ENCODE data around the gene CORO7.
"Not testable (repeated sequence)": the region's sequence is repeated elsewhere in the genome, so short reads cannot be mapped to it uniquely, and the experiment has no call there.

Gene CORO7

GRCh38 chr16:4354512-4355409 is 61.6 kb downstream of the CORO7 start:
- DNase-seq (ENCODE audit: low spot score), result no peak

GRCh38 chr16:4353675-4354074 is 62.7 kb downstream of the CORO7 start:
- no peak for DNase-seq (ENCODE audit: low spot score)

DNA sequence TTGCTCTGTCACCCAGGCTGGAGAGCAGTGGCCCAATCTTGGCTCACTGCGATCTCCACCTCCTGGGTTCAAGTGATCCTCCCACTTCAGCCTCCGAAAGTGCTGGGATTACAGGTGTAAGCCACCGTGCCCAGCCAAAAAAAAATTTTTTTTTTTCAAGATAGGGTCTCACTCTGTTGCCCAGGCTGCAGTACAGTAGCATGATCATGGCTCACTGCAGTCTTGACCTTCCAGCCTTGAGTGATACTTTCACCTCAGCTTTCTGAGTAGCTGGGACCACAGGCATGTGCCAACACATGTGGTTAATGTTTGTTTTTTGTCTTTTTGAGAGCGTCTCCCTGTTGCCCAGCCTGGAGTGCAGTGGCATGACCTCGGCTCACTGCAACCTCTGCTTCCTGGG is 63.6 kb downstream of the CORO7 start:
- no peak for DNase-seq (ENCODE audit: low spot score)

- DNase-seq (ENCODE audit: low spot score), result no peak
These were observed 64.5 kb downstream of the CORO7 start for GRCh38 chr16:4351880-4352279.

- peak; percentile 94 for DNase-seq (ENCODE audit: low spot score)
These were observed 65.4 kb downstream of the CORO7 start, which contains the start of gene PAM16 for GRCh38 chr16:4350787-4351659. TSS of gene PAM16 (minus strand) at chr16:4351321. CDS start at chr16:4351234, 87 bp downstream.

DNA sequence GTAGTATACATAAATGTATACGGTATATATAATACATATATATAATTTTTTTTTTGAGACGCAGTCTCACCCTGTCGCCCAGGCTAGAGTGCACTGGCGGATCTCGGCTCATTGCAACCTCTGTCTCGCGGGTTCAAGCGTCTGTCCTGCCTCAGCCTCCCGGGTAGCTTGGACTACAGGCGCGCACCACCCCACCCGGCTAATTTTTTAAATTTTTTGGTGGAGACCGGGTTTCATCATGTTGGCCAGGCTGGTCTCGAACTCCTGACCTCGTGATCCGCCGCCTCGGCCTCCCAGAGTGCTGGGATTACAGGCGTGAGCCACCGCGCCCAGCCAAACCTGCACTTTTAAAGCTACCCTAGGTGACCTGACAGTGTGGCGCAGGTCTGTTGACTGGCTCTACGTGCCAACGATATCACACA is 66.0 kb downstream of the CORO7 start:
- no peak for DNase-seq (ENCODE audit: low spot score)

DNA sequence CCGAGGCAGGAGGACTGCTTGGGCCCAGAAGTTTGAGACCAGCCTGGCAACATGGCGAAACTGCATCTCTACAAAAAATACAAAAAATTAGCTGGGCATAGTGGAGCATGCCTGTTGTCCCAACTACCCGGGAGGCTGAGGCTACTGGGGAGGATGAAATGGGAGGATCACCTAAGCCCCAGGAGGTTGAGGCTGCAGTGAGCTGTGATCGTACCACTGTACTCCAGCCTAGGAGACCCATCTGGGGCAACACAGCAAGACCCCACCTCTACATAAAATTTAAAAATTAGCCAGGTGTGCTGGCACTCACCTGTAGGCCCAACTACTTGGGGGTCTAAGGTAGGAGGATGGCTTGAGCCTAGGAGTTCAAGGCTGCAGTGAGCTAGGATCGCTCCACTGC is 67.1 kb downstream of the CORO7 start:
- no peak for DNase-seq (ENCODE audit: low spot score)

DNA sequence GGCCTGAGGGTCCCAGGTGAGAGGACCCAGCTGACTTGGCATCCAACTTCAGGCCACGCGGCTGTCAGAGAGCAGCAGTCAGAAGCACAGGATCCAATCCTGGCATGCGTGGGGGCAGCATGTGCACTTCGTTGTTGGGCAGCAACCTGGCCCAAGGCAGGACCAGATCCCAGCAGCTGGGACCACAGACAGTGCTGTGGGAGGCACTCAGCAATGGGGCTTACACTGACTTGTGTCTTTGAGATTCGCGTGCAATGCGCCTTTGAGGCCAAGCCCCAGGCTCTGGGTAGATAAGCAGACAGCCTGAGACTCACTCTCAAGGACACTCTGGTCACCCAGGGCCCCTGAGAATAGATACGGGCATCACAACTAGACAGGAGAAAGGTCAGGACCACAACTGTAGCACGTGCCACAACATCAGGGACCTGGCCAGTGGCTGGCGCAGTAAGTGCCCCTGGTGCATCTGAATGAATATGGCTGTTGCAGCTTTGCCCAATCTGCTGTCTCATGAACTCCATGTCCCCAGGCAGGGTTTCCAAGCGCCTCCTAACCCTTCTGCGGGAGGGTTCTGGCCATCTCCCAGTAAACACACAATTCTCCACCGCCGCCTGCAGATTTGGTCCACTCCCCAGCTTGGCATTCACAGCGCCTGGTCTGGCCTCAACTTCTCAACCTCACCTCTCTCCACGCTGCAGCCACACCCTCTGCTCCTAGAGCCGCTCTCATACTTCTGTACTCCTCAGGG is 68.5 kb downstream of the CORO7 start:
- no peak for DNase-seq (ENCODE audit: low spot score)

GRCh38 chr16:4347010-4347409 is 69.4 kb downstream of the CORO7 start:
- DNase-seq (ENCODE audit: low spot score), result no peak

DNA sequence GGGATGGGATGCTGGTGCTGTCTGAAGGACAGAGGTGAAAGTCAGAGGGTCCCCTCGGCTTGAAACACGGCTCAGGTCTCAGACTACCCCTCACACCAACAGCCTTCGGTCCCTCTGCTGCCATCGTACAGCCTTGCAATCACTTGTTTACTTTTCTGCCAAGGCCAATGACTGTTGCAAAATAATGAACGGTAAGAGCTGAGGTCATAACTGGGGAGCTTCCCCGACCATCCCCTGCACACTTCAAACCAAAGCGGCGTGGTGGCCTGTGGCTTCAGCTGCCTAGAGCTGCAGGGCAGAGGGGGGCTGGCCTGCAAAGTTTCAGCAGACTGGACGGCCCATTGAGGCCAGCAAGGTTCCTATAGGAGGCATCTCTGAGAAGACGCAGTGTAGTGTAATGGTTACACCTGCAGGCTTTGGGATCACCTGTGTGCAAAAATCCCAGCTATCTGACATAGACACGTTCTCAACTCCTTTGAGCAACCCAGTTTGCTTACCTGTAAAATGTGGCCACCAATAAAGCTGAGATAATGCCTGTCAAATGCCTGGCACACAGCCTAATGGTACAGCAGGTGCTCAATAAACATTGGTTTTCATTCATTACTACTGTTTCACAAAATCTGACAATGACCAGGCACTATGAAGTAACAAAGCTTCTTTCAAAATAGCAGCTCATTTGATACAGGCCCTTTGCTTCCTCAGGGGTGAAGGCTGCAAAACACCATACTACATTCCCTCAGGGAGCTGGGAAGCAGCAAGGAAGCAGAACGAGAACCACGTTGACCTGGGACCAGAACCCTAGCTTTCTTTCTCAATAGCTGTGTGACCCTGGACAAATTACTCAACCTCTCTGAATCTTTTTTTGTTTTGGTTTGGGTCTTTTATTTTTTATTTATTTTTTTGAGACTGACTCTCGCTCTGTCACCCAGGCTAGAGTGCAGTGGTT is 70.3 kb downstream of the CORO7 start:
- no peak for DNase-seq (ENCODE audit: low spot score)

DNA sequence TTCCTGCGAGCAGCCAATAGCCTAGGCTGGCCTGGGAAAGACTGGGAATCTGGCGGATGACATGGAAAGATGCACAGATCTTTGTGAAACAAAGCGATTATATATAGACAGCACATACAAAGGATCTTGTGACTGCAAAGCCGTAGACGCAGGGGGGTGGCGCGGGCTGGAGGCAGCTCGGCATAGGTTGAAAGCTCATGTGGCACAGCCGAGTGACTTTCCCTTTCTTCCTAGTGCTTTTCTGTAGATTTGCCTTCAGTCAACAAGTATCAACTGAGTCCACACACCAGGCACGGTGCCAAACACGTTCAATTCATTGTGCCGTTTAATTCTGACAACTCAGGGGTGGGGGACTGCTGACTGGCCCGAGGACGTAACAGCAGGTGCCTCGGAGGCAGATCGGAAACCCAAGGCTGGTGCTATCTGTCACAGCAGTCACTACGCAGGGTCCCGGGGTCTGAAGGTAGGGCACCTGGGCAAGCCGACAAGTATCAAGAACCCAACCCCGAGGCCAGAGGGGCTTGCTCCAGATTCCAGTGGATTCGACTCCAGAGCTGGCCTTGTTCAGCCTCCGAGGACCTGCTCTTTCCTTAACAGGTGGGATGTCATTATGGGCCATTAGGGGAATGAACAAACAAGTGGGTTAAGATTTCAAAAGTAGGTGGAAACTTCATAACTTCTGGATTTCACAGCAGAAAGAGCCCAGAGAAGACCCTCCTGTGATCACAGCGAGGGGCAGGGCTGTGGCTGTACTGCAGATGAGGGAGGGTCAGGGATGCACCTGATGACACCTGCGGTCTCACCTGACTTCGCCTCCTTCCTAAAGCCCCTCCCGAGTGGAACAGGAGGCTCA is 71.2 kb downstream of the CORO7 start:
- DNase-seq (ENCODE audit: low spot score), result peak; percentile 74

GRCh38 chr16:4344300-4344982 is 72.0 kb downstream of the CORO7 start:
- DNase-seq (ENCODE audit: low spot score), result not testable (repeated sequence)

- DNase-seq (ENCODE audit: low spot score), result no peak
These were observed 73.3 kb downstream of the CORO7 start for GRCh38 chr16:4342866-4343744.

- no peak for DNase-seq (ENCODE audit: low spot score)
These were observed 75.1 kb downstream of the CORO7 start for GRCh38 chr16:4341250-4341649.

GRCh38 chr16:4340443-4340842 is 76.0 kb downstream of the CORO7 start:
- no peak for DNase-seq (ENCODE audit: low spot score)

DNA sequence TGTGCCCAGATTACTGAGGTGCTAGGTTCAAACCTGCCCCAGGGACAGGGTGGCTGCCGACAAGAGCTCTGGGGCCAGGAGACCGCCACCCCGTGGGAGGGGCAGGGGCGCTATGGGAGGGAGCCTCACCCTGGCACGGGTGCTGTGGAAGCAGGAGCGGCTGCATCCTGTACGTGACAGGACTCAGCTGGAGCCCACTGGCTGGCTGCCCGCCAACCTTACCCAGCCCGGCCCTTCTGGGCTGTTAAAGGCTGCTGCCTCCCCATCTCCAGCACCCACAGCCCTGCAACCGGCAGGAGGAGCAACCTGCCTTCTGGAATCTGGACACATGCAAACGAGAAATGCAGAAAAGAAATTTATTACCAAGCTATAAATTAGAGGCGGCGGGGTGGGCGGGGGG is 76.5 kb downstream of the CORO7 start:
- DNase-seq (ENCODE audit: low spot score), result no peak

- DNase-seq (ENCODE audit: low spot score), result no peak
These were observed 76.9 kb downstream of the CORO7 start for GRCh38 chr16:4339455-4339854.

DNA sequence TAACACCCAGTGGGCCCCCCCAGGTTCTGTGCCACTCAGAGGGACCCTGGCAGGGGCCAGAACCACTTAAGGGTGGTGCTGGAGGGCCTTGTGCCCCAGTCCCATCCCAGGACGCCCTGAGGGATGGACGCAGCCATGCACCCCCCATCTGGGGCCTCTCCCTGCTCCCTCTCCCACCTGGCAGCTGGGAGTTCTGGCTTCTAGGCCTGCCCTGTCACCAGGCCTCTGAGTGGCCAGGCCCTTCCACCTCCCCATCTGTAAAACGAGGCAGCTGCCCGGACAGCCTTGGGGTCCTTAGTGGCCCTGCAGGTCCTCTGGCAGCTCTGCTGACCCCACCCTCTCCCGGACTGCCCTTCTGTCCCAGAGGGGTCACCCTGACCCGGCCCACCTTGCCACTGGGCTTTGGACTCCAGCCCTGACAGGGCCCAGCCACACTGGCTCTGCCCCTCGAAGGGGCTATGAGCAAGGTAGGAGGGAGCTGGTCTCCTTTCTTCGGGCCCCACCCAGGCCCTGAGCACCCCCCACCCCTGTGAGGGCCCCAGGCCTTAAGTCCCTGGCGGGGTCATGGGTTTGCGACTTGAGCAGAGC is 77.6 kb downstream of the CORO7 start:
- DNase-seq (ENCODE audit: low spot score), result no peak
